ENCODE data around the gene NODAL.
"Not testable (repeated sequence)": the region's sequence is repeated elsewhere in the genome, so short reads cannot be mapped to it uniquely, and the experiment has no call there.

NODAL gene

DNA sequence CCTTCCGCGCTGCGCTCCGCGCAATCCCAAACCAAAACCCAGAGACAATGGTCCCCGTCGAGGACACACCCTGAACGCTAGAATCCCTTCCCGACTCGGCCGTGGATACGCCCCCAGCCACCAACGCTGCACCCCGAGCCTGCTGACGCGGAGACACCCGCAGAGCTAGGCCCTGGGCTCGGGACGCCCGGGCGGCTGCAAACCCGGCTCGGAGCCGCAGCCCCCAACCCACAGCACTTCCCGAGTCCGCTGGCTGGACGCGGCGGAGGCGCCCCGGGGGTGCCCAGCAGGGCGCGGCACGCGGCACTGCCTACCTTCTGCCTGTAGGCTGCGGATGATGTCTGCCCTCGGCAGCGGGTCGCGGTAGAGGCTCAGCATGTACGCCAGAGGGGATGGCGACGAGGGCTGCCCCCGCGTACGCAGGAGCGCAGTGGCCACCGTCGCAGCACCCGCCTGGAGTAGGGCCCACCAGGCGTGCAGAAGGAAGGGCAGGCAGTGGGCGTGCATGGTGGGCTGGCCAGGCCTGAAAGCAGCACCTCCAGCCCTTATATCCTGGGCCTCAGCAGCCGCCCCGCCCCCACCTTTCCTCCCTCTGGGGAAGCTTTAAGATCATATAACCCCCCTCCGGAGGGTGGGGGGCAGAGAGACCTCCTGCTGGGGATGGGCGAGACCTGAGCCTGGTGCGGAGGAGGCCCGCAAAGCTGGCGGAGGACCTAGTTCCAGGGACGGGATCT, at the start of gene NODAL:
Gene NODAL, minus strand, starts transcription at position 521 of the 734 bp plus-strand sequence. Its CDS starts 14 bp downstream, at position 507.
- peak; percentile 31 for DNase-seq (ENCODE audit: low read depth, low spot score)

DNA sequence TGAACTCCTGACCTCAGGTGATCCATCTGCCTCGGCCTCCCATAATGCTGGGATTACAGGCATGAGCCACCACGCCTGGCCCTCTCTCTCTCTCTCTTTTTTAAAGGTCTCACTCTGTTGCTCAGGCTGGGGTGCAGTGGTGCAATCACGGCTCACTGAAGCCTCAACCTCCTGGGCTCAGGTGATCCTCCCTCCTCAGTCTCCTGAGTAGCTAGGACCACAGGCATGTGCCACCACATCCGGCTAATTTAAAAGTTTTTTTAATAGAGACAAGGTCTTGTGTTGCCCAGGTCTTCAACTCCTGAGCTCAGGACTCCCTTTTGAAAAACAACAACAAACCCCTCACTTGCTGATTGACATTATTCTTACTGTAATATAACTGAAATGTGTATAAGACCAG, 48.7 kb upstream of the NODAL start:
- DNase-seq (ENCODE audit: low read depth, low spot score), result no peak

DNA sequence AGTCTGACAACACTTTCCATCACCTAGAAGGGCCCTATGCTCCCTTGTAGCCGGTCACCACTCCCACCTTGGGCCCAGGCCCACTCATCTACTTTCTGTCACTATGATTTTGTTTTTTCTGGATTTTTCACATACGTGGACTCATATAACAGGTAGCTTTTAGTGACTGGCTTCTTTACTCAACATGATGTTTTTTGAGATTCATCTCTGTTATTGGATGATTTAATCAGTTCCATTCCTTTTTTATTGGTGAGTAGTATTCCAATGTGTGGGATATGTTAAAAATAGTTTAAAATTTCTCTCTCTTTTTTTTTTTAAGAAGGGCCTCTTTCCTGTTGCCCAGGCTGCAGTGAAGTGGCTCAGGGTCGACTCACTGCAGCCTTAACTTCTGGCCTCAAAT, 46.3 kb upstream of the NODAL start:
- no peak for DNase-seq (ENCODE audit: low read depth, low spot score)

DNA sequence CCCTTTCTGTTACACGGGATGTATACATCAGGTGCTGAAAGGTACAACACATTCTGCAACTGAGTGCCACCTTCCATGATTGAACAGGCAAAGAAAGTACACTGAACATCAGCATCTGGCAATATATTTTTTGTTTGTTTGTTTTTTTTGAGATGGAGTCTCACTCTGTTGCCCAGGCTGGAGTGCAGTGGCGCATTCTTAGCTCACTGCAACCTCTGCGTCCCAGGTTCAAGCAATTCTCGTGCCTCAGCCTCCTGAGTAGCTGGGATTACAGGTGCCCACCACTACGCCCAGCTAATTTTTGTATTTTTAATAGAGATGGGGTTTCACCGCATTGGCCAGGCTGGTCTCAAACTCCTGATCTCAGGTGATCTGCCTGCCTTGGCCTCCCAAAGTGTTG, 42.4 kb upstream of the NODAL start:
- DNase-seq (ENCODE audit: low read depth, low spot score), result not testable (repeated sequence)

DNA sequence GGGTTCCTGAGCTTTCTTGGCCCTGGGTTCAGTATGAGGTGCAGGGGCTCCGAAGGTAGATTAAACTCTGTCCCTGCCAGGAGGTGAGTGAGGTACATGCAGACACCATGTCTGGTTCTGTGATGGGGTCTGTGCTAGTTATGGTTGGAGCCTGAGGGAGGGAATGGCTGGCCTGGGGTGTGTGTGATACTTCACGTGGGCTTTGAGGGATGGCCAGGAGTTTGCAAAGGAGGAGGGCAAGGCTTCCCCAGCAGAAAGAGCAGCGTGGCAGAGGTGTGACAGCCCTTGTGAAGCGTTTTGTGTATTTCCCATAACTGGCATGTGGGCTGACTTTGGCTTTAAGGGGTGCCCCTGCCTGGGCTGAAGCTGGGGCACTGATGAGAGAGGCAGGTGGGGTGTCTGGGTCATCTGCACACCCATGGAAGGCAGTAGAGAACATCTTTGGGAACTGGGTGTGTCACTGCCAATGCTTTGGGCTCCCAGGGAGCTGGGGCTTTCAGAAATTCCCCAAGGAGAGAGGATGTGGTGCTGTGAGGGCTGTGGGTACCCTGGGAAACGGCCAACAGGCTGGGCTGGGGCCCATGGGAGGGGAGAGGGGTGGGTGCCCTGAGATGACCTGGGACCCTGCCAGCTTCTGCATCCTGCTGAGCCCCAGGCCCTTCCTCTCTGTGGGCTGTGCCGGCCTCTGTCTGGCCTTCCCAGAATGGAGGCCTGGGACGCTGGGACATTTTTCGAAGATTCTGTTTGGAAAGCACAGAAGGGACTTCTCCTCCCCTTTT, 41.7 kb upstream of the NODAL start:
- DNase-seq (ENCODE audit: low read depth, low spot score), result no peak

DNA sequence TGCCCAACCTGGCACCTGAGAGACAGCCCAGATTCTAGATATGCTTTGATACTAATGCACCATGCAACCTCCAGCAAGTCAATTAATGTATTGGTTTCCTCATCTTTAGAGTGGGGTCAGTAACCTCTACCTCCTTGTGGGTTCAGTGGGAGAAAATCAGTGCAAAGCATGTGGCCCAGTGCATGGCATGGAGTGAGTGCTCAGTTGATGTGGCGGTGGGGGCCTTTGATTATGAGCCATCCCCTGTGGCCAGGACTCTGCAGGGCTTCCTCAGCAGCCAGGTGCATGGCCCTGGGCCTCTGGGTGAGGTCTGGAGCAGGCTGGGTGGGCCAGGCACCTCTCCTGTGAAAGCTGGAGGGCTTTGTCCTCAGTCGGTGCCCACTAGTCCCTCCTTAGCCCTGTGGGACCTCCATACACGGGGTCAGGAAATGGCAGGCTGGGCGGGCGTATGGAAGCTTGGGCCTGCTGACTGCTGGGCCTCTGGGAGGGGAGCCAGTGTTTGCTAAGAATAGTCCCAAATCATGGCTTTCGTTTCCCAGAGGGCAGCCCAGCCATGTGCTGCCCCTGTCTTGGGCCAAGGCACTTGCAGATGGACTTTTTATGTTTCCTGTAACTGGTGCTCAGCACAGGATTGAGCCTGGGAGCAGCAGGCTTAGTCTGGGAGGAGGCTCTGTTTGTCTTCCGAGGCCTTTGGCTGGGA, 40.5 kb upstream of the NODAL start:
- DNase-seq (ENCODE audit: low read depth, low spot score), result no peak

DNA sequence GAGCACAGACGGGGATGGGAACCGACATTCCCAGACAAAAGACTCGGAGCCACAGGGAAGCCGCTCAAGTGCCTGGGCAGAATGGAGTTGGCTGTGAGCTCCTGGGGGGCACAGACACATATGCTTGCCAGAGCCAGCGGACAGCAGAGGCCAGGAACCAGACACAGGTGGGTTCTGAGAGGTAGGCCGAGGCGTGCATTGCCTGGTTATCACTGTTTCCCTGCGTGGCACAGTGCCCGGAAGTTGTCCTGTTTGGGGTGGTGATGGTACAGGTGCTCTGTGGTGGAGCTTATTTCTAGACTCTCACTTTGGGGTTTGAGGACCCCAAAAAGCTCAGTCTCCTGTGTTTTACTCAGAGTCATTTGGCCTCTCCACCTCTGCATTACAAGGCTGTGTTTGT, 39.6 kb upstream of the NODAL start:
- DNase-seq (ENCODE audit: low read depth, low spot score), result no peak

DNA sequence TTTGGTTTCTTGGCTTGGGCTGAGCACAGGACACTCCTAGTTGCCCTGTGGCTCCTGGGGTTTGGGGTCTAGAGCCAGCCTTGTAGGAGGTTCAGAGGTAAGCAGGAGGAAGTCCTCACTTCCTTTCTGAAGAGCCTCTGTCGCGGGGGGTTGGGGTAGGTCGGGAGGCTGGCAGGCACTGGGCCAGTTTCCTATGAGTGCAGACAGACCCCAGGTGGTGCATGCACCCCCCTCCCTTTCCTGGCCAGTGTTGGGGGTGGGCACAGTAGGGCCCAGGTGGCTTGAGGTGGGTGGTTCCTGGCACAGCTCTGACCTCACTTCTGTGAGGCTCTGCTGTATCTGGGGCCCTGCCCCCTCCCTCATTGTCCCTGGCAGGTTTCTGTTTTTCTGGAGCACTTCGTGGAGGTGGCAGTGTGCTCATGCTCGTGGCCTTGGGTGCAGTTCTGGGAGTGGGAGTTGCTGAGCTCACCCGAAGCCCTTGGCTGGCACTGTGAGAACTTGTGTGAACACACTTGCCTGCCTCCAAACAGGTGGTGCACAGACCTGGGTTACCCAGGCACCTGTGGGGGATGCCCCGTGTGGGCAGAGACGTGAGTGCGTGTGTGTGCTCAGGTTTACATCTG, 38.9 kb upstream of the NODAL start:
- DNase-seq (ENCODE audit: low read depth, low spot score), result no peak

DNA sequence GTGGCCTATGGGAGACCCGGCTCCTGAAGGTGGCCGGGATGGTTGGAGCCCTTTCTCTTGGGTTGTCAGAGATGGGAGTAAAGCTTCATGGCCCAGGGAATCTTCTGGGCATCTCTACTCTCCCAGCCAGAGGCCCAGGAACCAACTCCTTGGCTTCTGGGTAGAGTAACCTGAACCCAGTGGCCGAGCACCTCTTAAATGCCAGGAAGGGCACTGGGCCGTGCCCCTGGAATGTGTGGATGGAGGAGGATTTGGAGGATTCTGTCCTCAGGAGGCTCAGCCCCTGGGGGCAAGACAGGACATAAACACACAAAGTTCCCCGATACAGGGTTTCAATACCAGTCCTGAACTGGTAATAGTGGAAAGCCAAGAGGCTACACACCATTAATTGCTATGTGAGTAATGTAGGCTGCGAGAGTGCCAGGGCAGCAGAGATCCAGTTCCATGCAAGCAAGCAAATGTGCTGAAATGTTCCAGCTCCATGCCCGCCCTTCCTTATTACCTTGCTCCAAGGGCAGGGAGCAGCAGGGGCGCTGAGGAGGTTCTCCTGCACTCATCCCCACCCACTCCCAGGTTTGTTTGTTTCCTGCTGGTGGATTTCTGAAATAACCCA, 38.3 kb upstream of the NODAL start:
- no peak for DNase-seq (ENCODE audit: low read depth, low spot score)

DNA sequence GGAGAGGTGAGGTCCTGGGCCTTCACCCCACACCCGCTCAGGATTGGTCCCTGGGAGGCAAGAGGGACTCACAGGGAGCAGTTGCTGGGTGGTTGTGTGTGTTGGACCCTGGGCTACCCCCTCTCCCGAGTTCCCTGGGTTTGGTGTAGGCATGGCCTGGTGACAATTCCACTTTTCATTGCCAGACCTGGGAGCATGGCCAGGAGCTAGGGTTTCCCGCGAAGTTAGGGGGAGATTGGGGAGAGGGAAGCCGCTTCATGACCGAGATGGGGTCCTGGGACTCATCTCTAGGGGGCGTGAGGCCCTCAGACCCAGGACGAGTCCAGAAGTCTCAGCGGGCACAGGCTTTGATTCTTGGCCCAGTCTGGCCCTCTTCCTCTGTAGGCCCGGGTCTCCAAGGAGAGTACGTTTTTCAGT, 37.7 kb upstream of the NODAL start:
- DNase-seq (ENCODE audit: low read depth, low spot score), result no peak

DNA sequence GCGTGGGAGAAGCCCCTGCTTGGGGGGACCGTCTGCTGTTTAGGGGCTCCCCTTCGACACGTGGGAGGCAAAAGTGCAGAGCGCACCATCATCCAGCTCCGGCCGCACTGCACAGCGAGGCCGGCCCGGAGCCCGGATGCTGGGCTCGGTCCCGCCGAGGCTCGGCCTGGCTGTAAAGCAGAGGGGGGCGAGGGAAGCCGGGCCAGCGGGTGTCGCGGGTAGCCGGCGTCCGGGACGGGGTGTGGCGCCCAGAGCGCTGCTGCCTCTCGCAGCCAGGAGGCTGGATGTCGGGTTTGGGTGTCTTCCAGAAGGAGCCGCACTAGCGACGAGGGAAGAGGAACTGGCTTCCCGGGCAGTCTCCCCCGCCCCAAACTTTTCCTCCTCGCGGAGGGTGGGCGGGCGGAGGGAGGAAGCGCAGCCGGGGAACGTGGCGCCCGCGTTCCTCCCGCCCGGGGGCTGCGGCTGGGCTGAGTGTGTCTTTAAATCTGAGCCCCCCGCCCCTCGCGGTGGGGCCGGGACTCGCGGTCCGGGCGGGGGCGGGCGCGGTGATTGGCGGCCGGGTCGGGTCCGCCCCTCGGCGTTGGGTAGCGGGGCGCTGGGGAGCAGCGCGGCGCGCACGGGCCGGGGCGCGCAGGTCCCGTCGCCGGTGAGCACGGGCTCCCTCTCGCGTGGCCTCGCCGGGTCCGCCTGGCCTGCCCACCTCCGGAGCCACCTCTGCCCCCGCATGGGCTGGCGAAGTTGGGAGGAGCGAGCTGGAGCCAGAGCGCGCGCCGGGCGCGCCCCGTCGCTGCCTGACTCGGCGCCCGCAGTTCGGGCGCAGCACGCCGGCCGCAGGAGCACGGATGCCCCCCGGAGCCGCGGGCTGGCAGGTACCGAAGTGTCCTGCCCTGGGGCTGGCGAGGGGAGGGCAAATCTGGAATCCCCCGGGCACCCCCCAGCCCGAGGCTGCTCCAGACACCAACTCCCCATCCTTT, 37.0 kb upstream of the NODAL start, which contains the start of gene PALD1:
Gene PALD1, plus strand, starts transcription at position 577 of the 974 bp plus-strand sequence. CDS start 47,185 bp downstream, outside the sequence.
- DNase-seq (ENCODE audit: low read depth, low spot score), result peak; percentile 84

DNA sequence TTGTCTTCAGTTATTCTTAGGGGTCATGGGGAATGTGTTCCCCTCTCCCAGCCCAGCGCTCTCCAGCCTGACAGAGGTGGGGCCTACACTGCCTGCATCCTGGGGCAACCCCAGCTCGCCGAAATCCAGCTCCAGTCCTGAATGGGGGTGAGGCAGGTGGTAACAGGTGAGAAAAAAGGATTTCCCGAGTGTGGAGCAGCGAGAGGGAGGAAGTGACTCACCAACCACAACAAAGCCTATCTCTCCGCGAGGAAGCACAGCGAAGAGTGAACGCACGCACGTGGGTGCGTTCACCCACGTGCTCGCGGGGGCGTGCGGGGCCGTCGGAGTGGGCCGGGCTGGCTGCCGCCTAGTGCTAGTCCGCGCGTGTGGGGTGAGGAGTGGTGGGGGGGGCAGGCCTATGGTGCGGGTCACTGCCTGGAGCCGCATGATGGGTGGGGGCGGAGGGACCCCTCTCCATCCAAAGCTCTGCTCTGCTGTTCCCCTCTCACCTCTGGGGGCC, 36.2 kb upstream of the NODAL start:
- DNase-seq (ENCODE audit: low read depth, low spot score), result no peak

DNA sequence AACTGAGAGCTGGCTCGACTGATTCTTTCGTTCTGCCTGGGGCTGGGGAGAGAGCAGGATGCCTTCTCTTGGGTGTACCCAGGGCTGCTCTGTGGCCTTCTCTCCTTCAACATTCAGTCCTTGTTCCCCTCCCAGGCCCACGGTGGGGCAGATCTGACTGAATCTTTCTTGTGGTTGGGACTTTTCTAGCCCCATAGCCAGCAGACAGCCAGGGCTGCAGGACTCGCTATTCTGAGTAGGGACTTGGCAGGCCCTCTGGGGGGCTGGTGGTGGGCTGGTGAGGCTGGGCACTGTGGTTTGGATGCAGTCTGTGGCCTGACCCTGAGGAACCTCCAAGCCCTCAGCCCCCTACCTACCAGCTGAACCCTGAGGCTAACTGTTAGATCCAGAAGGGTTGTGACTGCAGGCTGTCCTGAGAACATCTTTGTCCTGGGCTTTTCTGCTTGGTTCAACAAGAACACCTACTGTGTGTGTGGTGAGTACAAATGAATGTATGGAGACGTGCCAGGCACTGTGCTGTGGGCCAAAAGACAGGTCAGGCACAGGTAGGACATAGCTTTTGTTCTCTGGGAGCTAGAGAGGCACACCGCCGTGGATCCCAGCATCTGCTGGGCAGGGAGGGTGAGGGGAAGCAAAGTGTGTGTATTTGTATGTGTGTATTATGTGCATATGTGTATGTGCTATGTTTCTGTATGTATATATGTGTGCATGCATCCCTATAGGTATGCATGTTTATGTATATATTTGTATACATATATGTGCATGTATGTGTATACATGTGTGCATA, 35.0 kb upstream of the NODAL start:
- no peak for DNase-seq (ENCODE audit: low read depth, low spot score)

DNA sequence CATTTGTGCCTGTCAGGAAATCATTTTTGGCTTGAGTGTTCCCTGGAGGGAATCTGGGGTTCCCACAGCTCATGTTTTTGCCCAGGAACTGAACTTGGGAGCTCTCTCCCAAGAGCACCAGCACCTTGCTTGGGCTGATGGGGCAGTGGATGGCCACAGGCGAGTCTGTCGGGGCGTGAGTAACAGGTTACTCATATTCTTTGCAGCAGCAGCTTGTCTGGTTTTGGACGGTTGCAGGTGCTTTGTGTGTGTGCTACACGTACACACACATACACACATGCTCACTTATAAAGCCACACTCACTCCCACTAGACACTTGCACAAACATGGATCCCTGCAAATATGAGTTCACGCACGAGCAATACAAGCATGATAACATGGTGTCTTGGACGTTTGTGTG, 34.2 kb upstream of the NODAL start:
- peak; percentile 51 for DNase-seq (ENCODE audit: low read depth, low spot score)

DNA sequence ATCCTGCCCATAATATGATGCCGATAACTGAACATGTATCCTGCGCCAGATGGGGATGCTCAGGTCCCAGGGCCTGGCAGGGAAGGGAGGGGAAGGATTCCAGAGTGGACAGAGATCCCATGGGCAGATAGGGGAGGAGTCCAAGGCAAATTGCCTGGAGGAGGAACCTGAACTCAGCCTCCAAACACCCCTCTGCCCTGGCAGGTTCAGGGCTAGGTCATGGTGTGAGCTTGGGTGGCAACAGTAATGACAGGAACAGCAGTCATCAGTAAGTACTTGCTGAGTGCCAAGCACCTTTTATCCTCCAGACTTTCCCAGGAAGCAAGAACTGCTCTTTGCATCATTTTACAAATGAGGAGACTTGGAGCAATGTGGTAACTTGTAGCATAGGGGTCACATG, 33.3 kb upstream of the NODAL start:
- DNase-seq (ENCODE audit: low read depth, low spot score), result no peak

DNA sequence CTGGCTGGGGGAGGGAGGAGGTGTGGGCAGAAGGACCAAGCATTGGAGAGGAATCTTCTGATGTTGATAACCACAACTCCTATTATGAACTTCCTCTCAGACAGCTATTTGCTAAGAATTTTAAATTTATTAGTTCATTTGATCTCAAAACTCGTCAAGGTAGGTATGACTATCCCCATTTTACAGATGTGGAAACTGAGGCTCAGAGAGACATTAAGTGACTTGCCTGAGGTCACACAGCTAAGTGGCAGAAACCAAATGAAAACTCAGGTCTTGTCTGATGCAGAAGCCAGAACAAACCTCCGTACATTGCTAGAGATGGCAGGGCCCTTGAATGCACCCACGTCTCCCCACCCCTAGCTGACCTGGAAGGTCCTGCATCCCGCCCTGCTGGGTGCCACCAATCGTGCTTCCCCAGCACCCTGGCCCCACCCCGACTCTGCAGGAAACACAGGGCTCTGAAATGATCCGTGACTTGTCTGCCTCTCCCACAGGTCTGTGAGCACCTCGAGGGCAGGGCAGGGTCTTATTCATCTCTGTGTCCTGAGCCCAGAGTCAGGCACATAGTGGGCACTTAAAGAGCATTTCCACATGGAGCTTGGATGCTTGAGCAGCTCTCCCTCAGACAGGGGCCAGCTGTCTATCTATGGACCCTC, 31.4 kb upstream of the NODAL start:
- DNase-seq (ENCODE audit: low read depth, low spot score), result no peak

DNA sequence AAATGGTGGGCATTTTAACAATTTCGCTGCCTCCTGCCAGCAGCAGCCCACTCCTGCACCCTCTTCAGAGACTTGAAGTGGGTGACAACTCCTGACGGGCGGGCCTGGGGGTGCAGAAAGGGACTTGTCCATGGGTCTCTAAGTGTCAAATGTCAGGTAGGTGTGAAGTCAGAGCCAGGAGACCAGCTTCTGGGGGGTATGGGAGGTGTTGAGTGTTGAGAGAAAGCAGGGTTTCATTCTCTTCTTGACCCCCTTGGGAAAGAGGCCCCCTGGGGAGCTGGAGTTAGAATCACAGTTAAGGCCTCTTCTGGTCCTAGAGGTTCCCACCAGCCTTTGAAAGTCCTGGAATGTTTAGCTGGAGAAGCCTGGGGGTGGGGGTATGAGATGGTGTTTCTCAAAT, 25.5 kb upstream of the NODAL start:
- DNase-seq (ENCODE audit: low read depth, low spot score), result no peak

DNA sequence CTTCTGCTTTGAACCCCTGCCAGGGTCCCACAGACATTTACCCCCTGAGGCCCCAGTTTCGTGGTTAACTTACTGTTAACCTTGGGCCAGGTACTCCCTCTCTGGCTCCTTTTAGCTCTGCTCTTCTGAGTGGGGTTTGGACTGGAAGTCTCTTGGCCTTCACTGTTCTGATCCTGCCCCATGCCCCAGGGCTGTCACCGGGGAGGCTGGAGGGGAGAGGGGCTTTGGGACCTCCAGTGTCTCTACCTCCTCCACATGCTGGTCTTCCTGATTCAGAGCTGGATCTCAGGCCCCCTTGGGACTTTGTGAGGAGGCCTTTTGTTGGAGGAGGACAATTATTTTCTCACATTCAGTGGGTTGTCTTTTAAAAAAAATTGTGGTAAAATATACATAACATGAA, 24.4 kb upstream of the NODAL start:
- no peak for DNase-seq (ENCODE audit: low read depth, low spot score)

DNA sequence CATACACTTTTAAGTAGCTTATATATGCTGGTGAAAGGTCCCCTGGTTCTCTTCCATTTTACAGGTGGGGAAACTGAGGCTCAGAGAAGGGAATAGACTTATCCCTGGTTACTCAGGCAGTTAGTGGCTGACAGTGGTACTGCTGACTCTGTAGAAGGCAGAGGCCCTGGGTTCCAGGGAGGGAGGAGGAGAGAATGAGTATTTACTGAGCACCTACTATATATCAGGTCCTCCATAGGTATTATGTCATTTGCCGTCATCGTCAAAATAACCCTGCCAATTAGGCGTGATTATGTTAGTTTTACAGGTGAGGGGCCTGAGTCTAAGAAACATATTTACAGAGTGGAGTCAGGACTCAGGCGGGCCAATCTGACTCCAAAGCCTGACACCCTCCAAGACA, 23.8 kb upstream of the NODAL start:
- no peak for DNase-seq (ENCODE audit: low read depth, low spot score)
